ENCODE measurements around the gene UMAD1.

UMAD1 gene

GRCh38 chr7:7707806-7708205 is 67.3 kb downstream of the UMAD1 start:
- no peak for DNase-seq
- no peak for TF ChIP-seq POLR2A (IDR thresholded peaks at IDR 0.05; ENCODE audit: low read length)
- no peak for TF ChIP-seq GATA1 (IDR thresholded peaks at IDR 0.05; ENCODE audit: low read depth, low read length)

GRCh38 chr7:7709291-7709690 is 68.7 kb downstream of the UMAD1 start:
- no peak for TF ChIP-seq GATA1 (IDR thresholded peaks at IDR 0.05; ENCODE audit: low read depth, low read length)
- DNase-seq: no peak

GRCh38 chr7:7710469-7710868 is 69.9 kb downstream of the UMAD1 start:
- TF ChIP-seq POLR2A (IDR thresholded peaks at IDR 0.05; ENCODE audit: low read length) (no peak), GATA1 (IDR thresholded peaks at IDR 0.05; ENCODE audit: low read depth, low read length) (no peak)
- no peak for DNase-seq

- no peak for DNase-seq
- TF ChIP-seq GATA1 (IDR thresholded peaks at IDR 0.05; ENCODE audit: low read depth, low read length) (no peak), POLR2A (IDR thresholded peaks at IDR 0.05; ENCODE audit: low read length) (no peak)
Measured at GRCh38 chr7:7713730-7714129, 73.2 kb downstream of the UMAD1 start.

- TF ChIP-seq POLR2A (IDR thresholded peaks at IDR 0.05; ENCODE audit: low read length) (no peak), GATA1 (IDR thresholded peaks at IDR 0.05; ENCODE audit: low read depth, low read length) (no peak)
- no peak for DNase-seq
Measured at GRCh38 chr7:7718492-7718891, 77.9 kb downstream of the UMAD1 start, which contains the start of gene RPA3. Gene RPA3 (minus strand): TSS chr7:7718607. CDS start chr7:7640418, 78,189 bp downstream.

GRCh38 chr7:7719236-7719635 is 78.7 kb downstream of the UMAD1 start:
- no peak for DNase-seq
- TF ChIP-seq GATA1 (IDR thresholded peaks at IDR 0.05; ENCODE audit: low read depth, low read length) (no peak), POLR2A (IDR thresholded peaks at IDR 0.05; ENCODE audit: low read length) (no peak)

- no peak for DNase-seq
- TF ChIP-seq GATA1 (IDR thresholded peaks at IDR 0.05; ENCODE audit: low read depth, low read length): no peak
- TF ChIP-seq POLR2A (IDR thresholded peaks at IDR 0.05; ENCODE audit: low read length): no peak
Measured at GRCh38 chr7:7720193-7720592, 79.6 kb downstream of the UMAD1 start.

GRCh38 chr7:7720750-7721621 is 80.4 kb downstream of the UMAD1 start:
- DNase-seq: no peak
- TF ChIP-seq POLR2A (IDR thresholded peaks at IDR 0.05; ENCODE audit: low read length) (no peak), GATA1 (IDR thresholded peaks at IDR 0.05; ENCODE audit: low read depth, low read length) (no peak)

- DNase-seq: no peak
- TF ChIP-seq GATA1 (IDR thresholded peaks at IDR 0.05; ENCODE audit: low read depth, low read length) (no peak), POLR2A (IDR thresholded peaks at IDR 0.05; ENCODE audit: low read length) (no peak)
Measured at GRCh38 chr7:7731732-7732131, 91.2 kb downstream of the UMAD1 start.

GRCh38 chr7:7732621-7733281 is 92.2 kb downstream of the UMAD1 start:
- TF ChIP-seq GATA1 (IDR thresholded peaks at IDR 0.05; ENCODE audit: low read depth, low read length) (no peak), POLR2A (IDR thresholded peaks at IDR 0.05; ENCODE audit: low read length) (no peak)
- DNase-seq: no peak

- DNase-seq: no peak
- TF ChIP-seq POLR2A (IDR thresholded peaks at IDR 0.05; ENCODE audit: low read length): no peak
- TF ChIP-seq GATA1 (IDR thresholded peaks at IDR 0.05; ENCODE audit: low read depth, low read length): no peak
Measured at GRCh38 chr7:7736671-7737070, 96.1 kb downstream of the UMAD1 start.

GRCh38 chr7:7737674-7738073 is 97.1 kb downstream of the UMAD1 start:
- TF ChIP-seq GATA1 (IDR thresholded peaks at IDR 0.05; ENCODE audit: low read depth, low read length) (no peak), POLR2A (IDR thresholded peaks at IDR 0.05; ENCODE audit: low read length) (no peak)
- no peak for DNase-seq

- no peak for DNase-seq
- no peak for TF ChIP-seq POLR2A (IDR thresholded peaks at IDR 0.05; ENCODE audit: low read length)
- TF ChIP-seq GATA1 (IDR thresholded peaks at IDR 0.05; ENCODE audit: low read depth, low read length): no peak
Measured at GRCh38 chr7:7738177-7738576, 97.6 kb downstream of the UMAD1 start.

GRCh38 chr7:7738622-7739021 is 98.1 kb downstream of the UMAD1 start:
- no peak for TF ChIP-seq GATA1 (IDR thresholded peaks at IDR 0.05; ENCODE audit: low read depth, low read length)
- TF ChIP-seq POLR2A (IDR thresholded peaks at IDR 0.05; ENCODE audit: low read length): no peak
- DNase-seq: no peak
